ENCODE data around the gene OR8D4. TPM values are rescaled to one million over a fixed set of nuclear protein-coding genes. Genes with fewer than 3 reads are reported as not detected.

The OR8D4 gene
- total RNA-seq, 1 experiment from 2014 or later = not detected

DNA sequence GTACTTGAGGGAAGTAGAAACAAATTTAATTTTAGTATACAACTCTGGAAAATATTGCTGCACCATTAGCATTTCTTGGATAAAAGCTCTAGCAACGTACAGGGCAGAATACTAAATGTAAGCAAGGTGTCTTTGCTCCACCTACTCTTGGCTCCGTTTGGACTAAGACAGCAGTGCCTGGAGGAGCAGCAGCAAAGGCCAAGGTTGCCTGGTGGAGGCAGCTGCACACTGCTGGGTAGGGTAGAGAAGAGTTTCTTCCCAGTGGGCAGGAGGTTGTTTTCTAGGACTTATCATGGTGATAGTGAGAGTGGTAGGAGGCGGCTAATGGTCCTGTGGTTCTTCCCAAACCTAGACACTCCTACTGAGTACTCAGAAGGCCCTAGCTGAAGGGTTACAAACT, 2.2 kb upstream of the OR8D4 start:
- intact Hi-C loops (cut with micrococcal nuclease; ENCODE audit: unreplicated experiment) = no loop called here
- Histone ChIP-seq H3K27me3 (replicated peaks; ENCODE audit: insufficient read depth, low read depth, low read length, poor library complexity) (no peaks in the 10 kb centered on the region), H3K4me3 (ENCODE audit: low read depth, low read length, poor library complexity, severe bottlenecking) (no peak overlapping the region), H3K36me3 (ENCODE audit: insufficient read depth, low read length, poor library complexity, severe bottlenecking) (no peaks in the 10 kb centered on the region), H3K4me1 (ENCODE audit: insufficient read depth, low read length, poor library complexity, severe bottlenecking) (no peaks in the 10 kb centered on the region), H3K9me3 (ENCODE audit: low read depth, low read length, poor library complexity, severe bottlenecking) (no peaks in the 10 kb centered on the region), H3K27ac (ENCODE audit: low read depth, low read length, poor library complexity, severe bottlenecking) (no peak overlapping the region)
- DNase-seq (ENCODE audit: low spot score) = no peak
- BruUV-seq (replicated peaks) = no TSS peak
- POLR2A ChIA-PET (ENCODE audit: low non-redundant PET) = no interaction called here
- no peak for TF ChIP-seq CTCF (conservative IDR thresholded peaks at IDR 0.05; ENCODE audit: low read depth, low read length)
- no peak for TF ChIP-seq EZH2 (IDR thresholded peaks at IDR 0.05; ENCODE audit: borderline replicate concordance, low read depth, low read length, poor library complexity, severe bottlenecking)
- CTCF ChIA-PET = no interaction called here

- Histone ChIP-seq H3K27ac (ENCODE audit: low read depth, low read length, poor library complexity, severe bottlenecking) (no peak overlapping the region), H3K4me3 (ENCODE audit: low read depth, low read length, poor library complexity, severe bottlenecking) (no peak overlapping the region), H3K36me3 (ENCODE audit: insufficient read depth, low read length, poor library complexity, severe bottlenecking) (no peaks in the 10 kb centered on the region), H3K27me3 (replicated peaks; ENCODE audit: insufficient read depth, low read depth, low read length, poor library complexity) (no peaks in the 10 kb centered on the region), H3K4me1 (ENCODE audit: insufficient read depth, low read length, poor library complexity, severe bottlenecking) (no peaks in the 10 kb centered on the region), H3K9me3 (ENCODE audit: low read depth, low read length, poor library complexity, severe bottlenecking) (no peaks in the 10 kb centered on the region)
- no peak for DNase-seq (ENCODE audit: low spot score)
- BruUV-seq (replicated peaks) = no TSS peak
- CTCF ChIA-PET = no interaction called here
- intact Hi-C loops (cut with micrococcal nuclease; ENCODE audit: unreplicated experiment) = no loop called here
- TF ChIP-seq CTCF (conservative IDR thresholded peaks at IDR 0.05; ENCODE audit: low read depth, low read length) (no peak), EZH2 (IDR thresholded peaks at IDR 0.05; ENCODE audit: borderline replicate concordance, low read depth, low read length, poor library complexity, severe bottlenecking) (no peak)
- POLR2A ChIA-PET (ENCODE audit: low non-redundant PET) = no interaction called here
Observed at GRCh38 chr11:123903932-123904331, 2.0 kb downstream of the OR8D4 start.

GRCh38 chr11:123904932-123905331, 3.0 kb downstream of the OR8D4 start:
- no peaks in the 10 kb centered on the region for H3K9me3 ChIP-seq (ENCODE audit: low read depth, low read length, poor library complexity, severe bottlenecking)
- H3K4me3 ChIP-seq (ENCODE audit: low read depth, low read length, poor library complexity, severe bottlenecking) = no peak overlapping the region
- no peaks in the 10 kb centered on the region for H3K36me3 ChIP-seq (ENCODE audit: insufficient read depth, low read length, poor library complexity, severe bottlenecking)
- POLR2A ChIA-PET (ENCODE audit: low non-redundant PET) = no interaction called here
- CTCF ChIA-PET = no interaction called here
- no peaks in the 10 kb centered on the region for H3K4me1 ChIP-seq (ENCODE audit: insufficient read depth, low read length, poor library complexity, severe bottlenecking)
- H3K27ac ChIP-seq (ENCODE audit: low read depth, low read length, poor library complexity, severe bottlenecking) = no peak overlapping the region
- DNase-seq (ENCODE audit: low spot score) = no peak
- no peaks in the 10 kb centered on the region for H3K27me3 ChIP-seq (replicated peaks; ENCODE audit: insufficient read depth, low read depth, low read length, poor library complexity)
- TF ChIP-seq CTCF (conservative IDR thresholded peaks at IDR 0.05; ENCODE audit: low read depth, low read length) (no peak), EZH2 (IDR thresholded peaks at IDR 0.05; ENCODE audit: borderline replicate concordance, low read depth, low read length, poor library complexity, severe bottlenecking) (no peak)
- BruUV-seq (replicated peaks) = no TSS peak
- intact Hi-C loops (cut with micrococcal nuclease; ENCODE audit: unreplicated experiment) = no loop called here

Data from A673 (cell line).